GM12878 (cell line): ENCODE data around the gene IL19. TPM values are rescaled to one million over a fixed set of nuclear protein-coding genes. Genes with fewer than 3 reads are reported as not detected.

ENCODE experiments used
- ATAC-seq: fragments of 200-7000 bp; cut with Tn5 transposase; 3 replicates; pipeline ENCODE4 v1.9.1; 2020; ENCODE audit warnings: mild to moderate bottlenecking, moderate library complexity
- BruUV-seq: library from RNA; stranded (reverse); fragments of 400-500 nt; replicated peaks from 2 replicates; lab custom pipeline; 2021; lab: Mats Ljungman, UMichigan
- CTCF ChIA-PET: fragments of 300-600 bp; sonication (Branson Sonifier 250); formaldehyde crosslinking; extraction: SDS; loops from one replicate; lab custom pipeline; 2021; ENCODE audit warnings: inconsistent platforms; lab: Yijun Ruan, JAX
- POLR2A ChIA-PET: fragments of 350-600 bp; formaldehyde crosslinking; extraction: SDS; loops from one replicate; lab custom pipeline; 2021; ENCODE audit warnings: inconsistent platforms; lab: Charles Lee
- RAD21 ChIA-PET: fragments of 300-600 bp; sonication (Branson Sonifier 250); formaldehyde crosslinking; loops from one replicate; lab custom pipeline; 2023; ENCODE audit warnings: antibody characterized with exemption; ENCODE audit not compliant: unreplicated experiment; lab: Charles Lee
- SMC1A ChIA-PET: fragments of 300-600 bp; sonication (Branson Sonifier 250); formaldehyde crosslinking; loops from one replicate; lab custom pipeline; 2023; ENCODE audit not compliant: unreplicated experiment, uncharacterized antibody; lab: Charles Lee
- DNase-seq: peaks from one replicate; pipeline ENCODE4 v3.0.0-alpha.2; 2011; ENCODE audit warnings: low read depth, low spot score
- FAIRE-seq: peaks from 3 replicates; lab custom pipeline; 2011; peaks lifted over from hg19 to GRCh38; lab: Jason Lieb, UNC
- H2AFZ ChIP-seq: 2 replicates; pipeline ENCODE4 v1.6.0; 2011; ENCODE audit warnings: low read depth, low read length, control low read depth; ENCODE audit not compliant: control insufficient read depth
- H3K27ac ChIP-seq: 2 replicates; pipeline ENCODE4 v1.5.1; 2011; ENCODE audit warnings: control low read depth; ENCODE audit not compliant: control insufficient read depth, insufficient read depth
- H3K27me3 ChIP-seq, 2 experiments: replicated peaks in 1 of 2; 2 replicates each; pipeline versions ENCODE4 v1.6.0 to v1.6.1; 2011; ENCODE audit warnings: low read length in 1 of 2; ENCODE audit not compliant: control insufficient read depth in 2 of 2, insufficient read depth in 2 of 2
- H3K36me3 ChIP-seq, 2 experiments: 2 replicates each; pipeline ENCODE4 v1.5.1; 2011; ENCODE audit warnings: low read length in 1 of 2; ENCODE audit not compliant: control insufficient read depth in 2 of 2, insufficient read depth in 2 of 2
- H3K4me1 ChIP-seq: 2 replicates; pipeline ENCODE4 v1.6.1; 2011; ENCODE audit warnings: mild to moderate bottlenecking, low read length, moderate library complexity, mixed read lengths; ENCODE audit not compliant: control insufficient read depth, insufficient read depth
- H3K4me2 ChIP-seq: 2 replicates; pipeline ENCODE4 v1.6.0; 2011; ENCODE audit warnings: control low read depth; ENCODE audit not compliant: control insufficient read depth, insufficient read depth
- H3K4me3 ChIP-seq: fragments of 200-600 bp; sonication (generic); 2 replicates; pipeline ENCODE4 v1.5.1; 2016
- H3K79me2 ChIP-seq: 2 replicates; pipeline ENCODE4 v1.6.0; 2011; ENCODE audit warnings: low read length; ENCODE audit not compliant: control insufficient read depth, insufficient read depth
- H3K9ac ChIP-seq: 2 replicates; pipeline ENCODE4 v1.8.0; 2011; ENCODE audit warnings: low read length, control low read depth, mixed read lengths; ENCODE audit not compliant: control insufficient read depth, insufficient read depth
- H3K9me3 ChIP-seq: replicated peaks from 3 replicates; pipeline ENCODE4 v1.5.1; 2011; ENCODE audit warnings: mild to moderate bottlenecking, low read length; ENCODE audit not compliant: control insufficient read depth, insufficient read depth
- H4K20me1 ChIP-seq: 2 replicates; pipeline ENCODE4 v1.6.0; 2011; ENCODE audit not compliant: control insufficient read depth, insufficient read depth
- ASH2L ChIP-seq: fragments of 300-600, 200-600 bp; sonication (generic); IDR thresholded peaks from 2 replicates; pipeline ENCODE4 v1.6.1; 2017; ENCODE audit warnings: low read depth, mild to moderate bottlenecking, borderline replicate concordance
- BHLHE40 ChIP-seq, 2 experiments: fragments of 450-650 bp in 1 of 2; IDR thresholded peaks; 2 replicates each; pipeline ENCODE4 v1.6.1; 2011 to 2017; ENCODE audit warnings: low read depth in 2 of 2, borderline replicate concordance in 1 of 2, improper control_type of control experiment in 1 of 2, low read length in 1 of 2, mild to moderate bottlenecking in 1 of 2
- CREM ChIP-seq: IDR thresholded peaks from 2 replicates; pipeline ENCODE4 v1.6.1; 2014; ENCODE audit warnings: antibody characterized with exemption, low read depth
- EED ChIP-seq: sonication (generic); IDR thresholded peaks from 2 replicates; pipeline ENCODE4 v1.6.1; 2016; ENCODE audit warnings: antibody characterized with exemption, low read depth
- EGR1 ChIP-seq, 2 experiments: IDR thresholded peaks; 1 replicate in 1 of 2; 2 replicates in 1 of 2; pipeline ENCODE4 v1.6.1; 2011 to 2012; ENCODE audit warnings: low read depth in 2 of 2, low read length in 2 of 2, borderline replicate concordance in 1 of 2, mild to moderate bottlenecking in 1 of 2, moderate library complexity in 1 of 2
- JUND ChIP-seq: IDR thresholded peaks from 2 replicates; pipeline ENCODE4 v1.6.1; 2012; ENCODE audit warnings: low read depth, mild to moderate bottlenecking, low read length, improper control_type of control experiment, moderate library complexity
- NFYB ChIP-seq: IDR thresholded peaks from 2 replicates; pipeline ENCODE4 v1.6.1; 2011; ENCODE audit warnings: low read depth, mild to moderate bottlenecking, low read length, improper control_type of control experiment, moderate library complexity; ENCODE audit not compliant: insufficient read depth
- RCOR1 ChIP-seq: conservative IDR thresholded peaks from 2 replicates; pipeline ENCODE4 v1.6.1; 2012; ENCODE audit warnings: low read depth, low read length, improper control_type of control experiment
- STAT1 ChIP-seq: fragments of 450-650 bp; conservative IDR thresholded peaks from 2 replicates; pipeline ENCODE4 v1.6.1; 2014; ENCODE audit warnings: antibody characterized with exemption, mild to moderate bottlenecking
- ZNF217 ChIP-seq: fragments of 450-650 bp; IDR thresholded peaks from 2 replicates; pipeline ENCODE4 v1.6.1; 2017; ENCODE audit warnings: antibody characterized with exemption, mild to moderate bottlenecking
- whole genome bisulfite sequencing: methylation state at CpG from one replicate; pipeline ENCODE4 v1.1.6; 2016; ENCODE audit warnings: low lambda C conversion rate; ENCODE audit not compliant: insufficient replicate concordance, insufficient coverage; ENCODE audit errors: missing lambda C conversion rate; 5-methylcytosine and 5-hydroxymethylcytosine counted together
- in situ Hi-C: fragments of 300-500 bp; cut with MboI; formaldehyde crosslinking; loops from 9 replicates; pipeline ENCODE4 v1.14.3; 2018; ENCODE audit warnings: mixed read lengths
- intact Hi-C: fragments of 100-400 bp; cut with micrococcal nuclease; formaldehyde crosslinking; loops from one replicate; pipeline ENCODE4 v1.14.2; 2022; ENCODE audit not compliant: unreplicated experiment
- polyA plus RNA-seq, 11 experiments: library from polyadenylated mRNA; depleted of rRNA in 4 of 11; unstranded in 6 of 11; stranded (reverse) in 5 of 11; fragments of >200 nt; fragmentation: Nextera tagmentation in 4 of 11; fragmentation: Illumina TruSeq in 1 of 11; extraction: Ambion mirVana in 4 of 11; extraction: Trizol in 1 of 11; gene quantifications; 1 replicate in 1 of 11; 2 replicates in 10 of 11; pipeline versions ENCODE4 v1.2.1 to v1.2.3, GENCODE V29; 2011 to 2016; ENCODE audit warnings: inconsistent platforms in 2 of 11, missing spikeins in 2 of 11, low read depth in 1 of 11
- total RNA-seq, 4 experiments: library from RNA; depleted of rRNA in 3 of 4; stranded (reverse); fragments of >200 nt in 3 of 4; fragmentation: Illumina TruSeq in 1 of 4; extraction: Trizol in 1 of 4; gene quantifications; 2 replicates each; pipeline versions ENCODE4 v1.2.1 to v1.2.3, GENCODE V29; 2013 to 2021
- TF ChIP-seq, protein P1 (sequence below): fragments of 450-650 bp; IDR thresholded peaks from 2 replicates; pipeline ENCODE4 v1.6.1; 2018; ENCODE audit warnings: borderline replicate concordance, mild to moderate bottlenecking; ENCODE audit not compliant: partially characterized antibody
- TF ChIP-seq, protein P2 (sequence below): fragments of 450-650 bp; IDR thresholded peaks from 2 replicates; pipeline ENCODE4 v1.6.1; 2018; ENCODE audit warnings: mild to moderate bottlenecking, low read depth, moderate library complexity; ENCODE audit not compliant: partially characterized antibody
- TF ChIP-seq, protein P3 (sequence below): IDR thresholded peaks from 2 replicates; pipeline ENCODE4 v1.6.1; 2011; ENCODE audit warnings: low read depth, low read length, improper control_type of control experiment, borderline replicate concordance

IL19 gene
- total and polyA plus RNA-seq, 10 of the 15 experiments (the other 5 are each of a cell fraction or from before 2014, with no cell fraction given): 0.10 to 0.73 (median 0.28) TPM; not detected in 6

DNA sequence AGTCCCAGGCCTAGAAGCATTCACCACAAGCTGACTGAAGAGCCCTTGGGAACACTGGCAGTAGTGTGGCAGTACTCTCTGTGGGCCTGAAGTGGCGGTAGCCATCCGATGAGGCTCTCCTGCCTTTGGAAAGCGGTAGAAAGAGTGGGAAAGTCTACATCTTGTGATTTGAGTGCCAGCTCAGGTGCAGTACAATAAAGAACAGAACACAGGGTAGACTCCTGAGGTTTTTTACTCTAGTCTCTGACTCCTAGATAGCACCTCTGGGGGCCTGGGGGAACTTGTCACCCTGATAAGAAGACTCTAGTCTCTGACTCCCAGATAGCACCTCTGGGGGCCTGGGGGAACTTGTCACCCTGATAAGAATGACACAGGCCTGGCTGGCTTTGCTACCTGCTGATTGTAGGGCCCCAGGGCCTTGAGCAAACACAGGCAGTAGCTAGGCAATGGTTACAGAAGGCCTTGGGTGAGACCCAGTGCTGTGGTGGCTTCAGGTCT lies 76.8 kb downstream of the IL19 start:
- Histone ChIP-seq H3K27me3 (no peaks in the 10 kb centered on the region), H3K27ac (no peak overlapping the region), H2AFZ (no peak overlapping the region), H4K20me1 (no peaks in the 10 kb centered on the region), H3K36me3 (no peaks in the 10 kb centered on the region), H3K79me2 (no peaks in the 10 kb centered on the region), H3K9me3 (no peaks in the 10 kb centered on the region), H3K4me1 (no peaks in the 10 kb centered on the region), H3K9ac (no peak overlapping the region), H3K4me3 (no peak overlapping the region), H3K4me2 (no peak overlapping the region)
- TF ChIP-seq NFYB (no peak), BHLHE40 (IDR thresholded peaks at IDR 0.05; ENCODE audit: borderline replicate concordance in 1 of 2, low read depth in 2 of 2, low read length in 1 of 2) (no peak), CREM (no peak), ASH2L (no peak), RCOR1 (no peak), EED (no peak), JUND (no peak), ZNF217 (no peak), EGR1 (IDR thresholded peaks at IDR 0.05; ENCODE audit: borderline replicate concordance in 1 of 2, low read depth in 2 of 2, low read length in 2 of 2) (no peak), STAT1 (no peak)
- TF ChIP-seq, protein P1, sequence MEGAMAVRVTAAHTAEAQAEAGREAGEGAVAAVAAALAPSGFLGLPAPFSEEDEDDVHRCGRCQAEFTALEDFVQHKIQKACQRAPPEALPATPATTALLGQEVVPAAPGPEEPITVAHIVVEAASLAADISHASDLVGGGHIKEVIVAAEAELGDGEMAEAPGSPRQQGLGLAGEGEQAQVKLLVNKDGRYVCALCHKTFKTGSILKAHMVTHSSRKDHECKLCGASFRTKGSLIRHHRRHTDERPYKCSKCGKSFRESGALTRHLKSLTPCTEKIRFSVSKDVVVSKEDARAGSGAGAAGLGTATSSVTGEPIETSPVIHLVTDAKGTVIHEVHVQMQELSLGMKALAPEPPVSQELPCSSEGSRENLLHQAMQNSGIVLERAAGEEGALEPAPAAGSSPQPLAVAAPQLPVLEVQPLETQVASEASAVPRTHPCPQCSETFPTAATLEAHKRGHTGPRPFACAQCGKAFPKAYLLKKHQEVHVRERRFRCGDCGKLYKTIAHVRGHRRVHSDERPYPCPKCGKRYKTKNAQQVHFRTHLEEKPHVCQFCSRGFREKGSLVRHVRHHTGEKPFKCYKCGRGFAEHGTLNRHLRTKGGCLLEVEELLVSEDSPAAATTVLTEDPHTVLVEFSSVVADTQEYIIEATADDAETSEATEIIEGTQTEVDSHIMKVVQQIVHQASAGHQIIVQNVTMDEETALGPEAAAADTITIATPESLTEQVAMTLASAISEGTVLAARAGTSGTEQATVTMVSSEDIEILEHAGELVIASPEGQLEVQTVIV: no peak
- TF ChIP-seq, protein P2, sequence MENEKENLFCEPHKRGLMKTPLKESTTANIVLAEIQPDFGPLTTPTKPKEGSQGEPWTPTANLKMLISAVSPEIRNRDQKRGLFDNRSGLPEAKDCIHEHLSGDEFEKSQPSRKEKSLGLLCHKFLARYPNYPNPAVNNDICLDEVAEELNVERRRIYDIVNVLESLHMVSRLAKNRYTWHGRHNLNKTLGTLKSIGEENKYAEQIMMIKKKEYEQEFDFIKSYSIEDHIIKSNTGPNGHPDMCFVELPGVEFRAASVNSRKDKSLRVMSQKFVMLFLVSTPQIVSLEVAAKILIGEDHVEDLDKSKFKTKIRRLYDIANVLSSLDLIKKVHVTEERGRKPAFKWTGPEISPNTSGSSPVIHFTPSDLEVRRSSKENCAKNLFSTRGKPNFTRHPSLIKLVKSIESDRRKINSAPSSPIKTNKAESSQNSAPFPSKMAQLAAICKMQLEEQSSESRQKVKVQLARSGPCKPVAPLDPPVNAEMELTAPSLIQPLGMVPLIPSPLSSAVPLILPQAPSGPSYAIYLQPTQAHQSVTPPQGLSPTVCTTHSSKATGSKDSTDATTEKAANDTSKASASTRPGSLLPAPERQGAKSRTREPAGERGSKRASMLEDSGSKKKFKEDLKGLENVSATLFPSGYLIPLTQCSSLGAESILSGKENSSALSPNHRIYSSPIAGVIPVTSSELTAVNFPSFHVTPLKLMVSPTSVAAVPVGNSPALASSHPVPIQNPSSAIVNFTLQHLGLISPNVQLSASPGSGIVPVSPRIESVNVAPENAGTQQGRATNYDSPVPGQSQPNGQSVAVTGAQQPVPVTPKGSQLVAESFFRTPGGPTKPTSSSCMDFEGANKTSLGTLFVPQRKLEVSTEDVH: no peak
- TF ChIP-seq, protein P3, sequence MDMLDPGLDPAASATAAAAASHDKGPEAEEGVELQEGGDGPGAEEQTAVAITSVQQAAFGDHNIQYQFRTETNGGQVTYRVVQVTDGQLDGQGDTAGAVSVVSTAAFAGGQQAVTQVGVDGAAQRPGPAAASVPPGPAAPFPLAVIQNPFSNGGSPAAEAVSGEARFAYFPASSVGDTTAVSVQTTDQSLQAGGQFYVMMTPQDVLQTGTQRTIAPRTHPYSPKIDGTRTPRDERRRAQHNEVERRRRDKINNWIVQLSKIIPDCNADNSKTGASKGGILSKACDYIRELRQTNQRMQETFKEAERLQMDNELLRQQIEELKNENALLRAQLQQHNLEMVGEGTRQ: no peak
- RAD21 ChIA-PET: no interaction called here
- in situ Hi-C loops (no loop called here), intact Hi-C loops (no loop called here)
- 89% methylated on average over 3 of the region's 3 CpGs for WGBS
- POLR2A ChIA-PET: no interaction called here
- SMC1A ChIA-PET: interaction anchor here (0.9 to 2.3 kb wide), 5 partner anchors 12 to 135 kb away, joined by 3 to 7 read pairs (median 4); no protein-coding TSS in a partner anchor
- no peak for DNase-seq
- no peak for FAIRE-seq
- CTCF ChIA-PET: interaction anchor here (1.0 to 3.9 kb wide), 6 partner anchors 38 to 183 kb away, joined by 3 to 13 read pairs (median 4); no protein-coding TSS in a partner anchor
- no peak for ATAC-seq
- BruUV-seq: no TSS peak
